ENCODE measurements around the gene TRIM44. TPM values are rescaled to one million over a fixed set of nuclear protein-coding genes. Genes with fewer than 3 reads are reported as not detected.

The TRIM44 gene
- total and polyA plus RNA-seq, 10 donors = 5.3 to 65.7 (median 48.5) TPM

- Histone ChIP-seq H3K9me3 (no peaks in the 10 kb centered on the region), H3K27ac (no peak overlapping the region), H3K27me3 (replicated peaks in 1 of 7) (peaks cover 0 to 17% (median 0%) of the 10 kb centered on the region in 7 donors), H3K4me3 (no peak overlapping the region), H3K4me1 (no peaks in the 10 kb centered on the region), H3K36me3 (no peaks in the 10 kb centered on the region)
- TF ChIP-seq POLR2AphosphoS5 (IDR thresholded peaks at IDR 0.05) = no peak
- TF ChIP-seq POLR2A (IDR thresholded peaks at IDR 0.05) = no peak
- no peak for TF ChIP-seq CTCF (IDR thresholded peaks at IDR 0.05 in 8 of 11, conservative IDR thresholded peaks at IDR 0.05 in 3 of 11)
- WGBS, 5 donors = 86 to 95% (median 92%) methylated on average over 2 of the region's 2 CpGs
- DNase-seq = no peak
- intact Hi-C loops (cut with DNase I; ENCODE audit: low total_unique reads) = no loop called here
Measured at GRCh38 chr11:35845860-35846259, 183.3 kb downstream of the TRIM44 start.

DNA sequence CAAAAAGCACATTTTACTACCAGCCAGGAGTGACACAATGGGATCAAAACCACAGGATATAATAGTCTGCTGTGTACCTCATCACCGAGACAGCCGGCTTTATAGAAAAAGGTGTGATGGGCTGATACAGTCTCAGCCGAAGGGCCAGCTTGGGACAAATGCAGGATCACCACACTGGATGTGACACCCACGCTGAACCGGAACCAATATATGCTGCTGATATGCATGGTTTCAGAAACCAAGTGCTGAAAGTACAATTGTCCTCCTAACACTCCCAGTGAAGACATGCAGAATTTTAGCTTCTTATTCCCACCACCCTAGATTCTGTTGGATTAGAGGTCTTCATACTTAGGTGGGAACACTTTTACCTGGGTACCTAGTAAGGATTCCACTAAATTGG lies 184.3 kb downstream of the TRIM44 start:
- peaks cover 0 to 4% (median 1%) of the 10 kb centered on the region in 6 donors for H3K4me1 ChIP-seq
- DNase-seq = no peak
- H3K9me3 ChIP-seq = no peaks in the 10 kb centered on the region
- intact Hi-C loops (cut with DNase I; ENCODE audit: low total_unique reads) = no loop called here
- peaks cover 0 to 17% (median 0%) of the 10 kb centered on the region in 7 donors for H3K27me3 ChIP-seq (replicated peaks in 1 of 7)
- H3K4me3 ChIP-seq = no peak overlapping the region
- H3K36me3 ChIP-seq = no peaks in the 10 kb centered on the region
- TF ChIP-seq POLR2A (IDR thresholded peaks at IDR 0.05) = no peak
- 91 to 98% (median 94%) methylated on average over 5 of the region's 5 CpGs for WGBS, 5 donors
- H3K27ac ChIP-seq = no peak overlapping the region

- H3K27me3 ChIP-seq (replicated peaks in 1 of 7) = peaks cover 0 to 17% (median 0%) of the 10 kb centered on the region in 7 donors
- peaks cover 0 to 10% (median 7%) of the 10 kb centered on the region in 6 donors for H3K4me1 ChIP-seq
- no peaks in the 10 kb centered on the region for H3K9me3 ChIP-seq
- no peak overlapping the region for H3K27ac ChIP-seq
- no peak for TF ChIP-seq POLR2AphosphoS5 (IDR thresholded peaks at IDR 0.05)
- TF ChIP-seq CTCF (IDR thresholded peaks at IDR 0.05 in 8 of 11, conservative IDR thresholded peaks at IDR 0.05 in 3 of 11) = no peak
- TF ChIP-seq POLR2A (IDR thresholded peaks at IDR 0.05) = no peak
- H3K36me3 ChIP-seq = no peaks in the 10 kb centered on the region
- H3K4me3 ChIP-seq = no peak overlapping the region
- intact Hi-C loops (cut with DNase I; ENCODE audit: low total_unique reads) = no loop called here
- no peak for DNase-seq
- WGBS, 5 donors = 64 to 76% (median 74%) methylated on average over 2 of the region's 2 CpGs; no CpG with 5 or more reads in 1 of the 5 donors
Measured at GRCh38 chr11:35847473-35847872, 184.9 kb downstream of the TRIM44 start.

- H3K36me3 ChIP-seq = no peaks in the 10 kb centered on the region
- intact Hi-C loops (cut with DNase I; ENCODE audit: low total_unique reads) = no loop called here
- H3K4me1 ChIP-seq = peaks cover 0 to 12% (median 8%) of the 10 kb centered on the region in 6 donors
- TF ChIP-seq CTCF (IDR thresholded peaks at IDR 0.05 in 8 of 11, conservative IDR thresholded peaks at IDR 0.05 in 3 of 11) (no peak), POLR2A (IDR thresholded peaks at IDR 0.05) (no peak)
- H3K27ac ChIP-seq = no peak overlapping the region
- WGBS, 5 donors = 58 to 75% (median 63%) methylated on average over 4 of the region's 4 CpGs
- H3K27me3 ChIP-seq (replicated peaks in 1 of 7) = peaks cover 0 to 17% (median 0%) of the 10 kb centered on the region in 7 donors
- no peak for DNase-seq
- no peaks in the 10 kb centered on the region for H3K9me3 ChIP-seq
- H3K4me3 ChIP-seq = no peak overlapping the region
Measured at GRCh38 chr11:35848616-35849015, 186.0 kb downstream of the TRIM44 start.

DNA sequence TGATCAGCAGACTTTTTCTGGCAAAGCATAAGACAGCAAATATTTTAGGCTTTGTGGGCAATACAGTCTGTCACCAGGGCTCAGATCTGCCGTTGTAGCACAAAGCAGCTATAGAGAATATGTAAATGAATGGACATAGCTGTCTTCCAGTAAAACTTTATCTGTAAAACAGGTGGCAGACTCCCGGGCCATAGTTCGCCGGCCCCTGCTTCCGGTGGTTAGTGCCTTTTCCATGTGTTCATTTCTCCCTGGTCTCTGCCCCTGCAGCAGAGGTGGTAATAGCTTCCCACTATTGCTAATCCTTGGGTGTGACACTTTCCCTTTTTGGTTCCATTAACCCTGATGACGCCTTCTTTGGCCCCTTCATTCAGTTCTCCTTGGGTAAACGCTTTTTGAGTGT lies 187.6 kb downstream of the TRIM44 start:
- Histone ChIP-seq H3K4me1 (peaks cover 0 to 12% (median 8%) of the 10 kb centered on the region in 6 donors), H3K36me3 (no peaks in the 10 kb centered on the region), H3K27ac (no peak overlapping the region), H3K27me3 (replicated peaks in 1 of 7) (peaks cover 0 to 17% (median 0%) of the 10 kb centered on the region in 7 donors), H3K4me3 (no peak overlapping the region), H3K9me3 (no peaks in the 10 kb centered on the region)
- TF ChIP-seq CTCF (IDR thresholded peaks at IDR 0.05 in 8 of 11, conservative IDR thresholded peaks at IDR 0.05 in 3 of 11) (no peak), POLR2A (IDR thresholded peaks at IDR 0.05) (no peak), POLR2AphosphoS5 (IDR thresholded peaks at IDR 0.05) (no peak)
- DNase-seq = no peak
- 86 to 95% (median 91%) methylated on average over 7 of the region's 7 CpGs for WGBS, 5 donors
- intact Hi-C loops (cut with DNase I; ENCODE audit: low total_unique reads) = no loop called here

Data from spleen (tissue), 11 donors.